HG02885 (cell line): Measurements from ENCODE around the gene TTL.
"Not testable (repeated sequence)": the region's sequence is repeated elsewhere in the genome, so short reads cannot be mapped to it uniquely, and the experiment has no call there.

Experiments used
- ATAC-seq: cut with Tn5 transposase; IDR thresholded peaks from one replicate; pipeline ENCODE4 v1.9.1; 2021; ENCODE audit warnings: mild to moderate bottlenecking; ENCODE audit not compliant: unreplicated experiment, poor library complexity

Gene TTL

GRCh38 chr2:112516801-112517200 is 34.8 kb downstream of the TTL start:
- no peak for ATAC-seq

DNA sequence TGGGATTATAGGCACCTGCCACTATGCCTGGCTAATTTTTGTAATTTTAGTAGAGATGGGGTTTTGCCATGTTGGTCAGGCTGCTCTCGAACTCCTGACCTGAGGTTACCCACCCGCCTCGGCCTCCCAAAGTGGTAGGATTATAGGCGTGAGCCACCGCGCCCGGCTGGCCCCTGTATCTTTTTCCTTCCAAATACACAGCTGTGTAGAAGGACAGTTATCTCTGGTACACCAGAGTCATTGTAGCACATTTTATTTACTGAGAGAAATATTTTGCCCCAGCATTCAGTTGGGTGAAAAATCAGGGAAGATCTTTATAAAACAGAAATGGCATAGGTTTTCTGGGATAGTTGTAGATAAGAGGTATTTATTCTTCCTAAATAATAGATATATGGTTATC is 36.9 kb downstream of the TTL start:
- ATAC-seq = no peak

DNA sequence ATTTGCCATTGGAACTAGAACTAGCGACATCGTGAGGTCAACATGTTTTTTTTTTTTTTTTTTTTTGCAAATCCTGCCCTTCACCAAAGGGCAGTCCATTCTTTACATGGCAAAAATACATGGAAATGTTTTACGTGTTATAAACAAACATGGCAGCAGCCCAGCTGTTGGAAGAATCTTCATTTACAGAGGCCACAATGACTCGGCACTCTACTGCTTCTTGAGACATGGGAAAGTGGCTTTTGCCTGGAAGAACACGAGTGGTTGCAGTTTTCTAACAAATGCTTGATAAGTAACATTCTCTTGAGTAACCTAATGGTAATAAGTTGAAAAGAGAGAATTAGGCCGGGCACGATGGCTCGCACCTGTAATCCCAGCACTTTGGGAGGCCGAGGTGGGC is 37.5 kb downstream of the TTL start:
- no peak for ATAC-seq

DNA sequence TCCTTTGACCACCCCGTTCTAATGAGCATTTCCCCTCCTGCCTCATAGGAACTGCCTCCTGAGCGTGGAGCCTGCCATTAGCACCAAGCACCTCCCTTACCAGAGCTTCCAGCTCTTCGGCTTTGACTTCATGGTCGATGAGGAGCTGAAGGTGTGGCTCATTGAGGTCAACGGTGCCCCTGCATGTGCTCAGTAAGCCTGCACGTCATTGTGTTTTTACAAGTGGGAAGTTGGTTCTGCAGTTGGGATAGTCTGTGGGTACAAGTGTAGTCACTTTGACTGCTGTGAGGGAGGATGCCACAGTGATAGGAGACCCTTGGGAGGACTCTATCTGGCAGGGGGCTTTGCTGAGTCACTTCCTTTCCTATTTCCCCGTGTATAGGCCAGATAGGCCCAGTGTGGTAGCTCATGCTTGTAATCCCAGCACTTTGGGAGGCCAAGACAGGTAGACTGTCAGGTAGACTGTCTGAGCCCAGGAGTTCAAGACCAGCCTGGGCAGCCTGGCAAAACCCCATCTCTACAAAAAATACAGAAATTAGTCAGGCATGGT is 38.4 kb downstream of the TTL start:
- no peak for ATAC-seq

DNA sequence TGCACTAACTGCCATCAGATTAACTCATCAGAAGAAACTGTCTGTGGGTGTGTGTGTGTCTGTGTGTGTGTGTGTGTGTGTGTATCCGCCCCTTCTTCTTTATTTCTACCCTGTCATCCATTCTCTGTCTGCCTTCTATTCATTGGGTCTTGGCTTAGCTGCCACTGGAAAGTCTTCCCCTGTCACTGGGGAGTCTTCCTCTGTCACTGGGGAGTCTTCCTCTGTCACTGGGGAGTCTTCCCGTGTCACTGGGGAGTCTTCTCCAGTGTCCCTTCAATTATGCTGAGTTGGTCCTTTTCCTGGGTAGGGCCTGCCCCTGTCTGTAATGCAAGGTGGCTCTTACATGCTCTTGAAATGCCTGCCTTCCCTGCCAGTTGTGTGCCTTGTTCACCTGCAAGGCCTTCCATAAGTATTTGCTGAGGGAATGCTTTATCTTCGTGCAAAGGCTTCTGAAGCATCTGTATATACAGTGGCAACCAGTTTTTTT is 41.4 kb downstream of the TTL start:
- no peak for ATAC-seq

DNA sequence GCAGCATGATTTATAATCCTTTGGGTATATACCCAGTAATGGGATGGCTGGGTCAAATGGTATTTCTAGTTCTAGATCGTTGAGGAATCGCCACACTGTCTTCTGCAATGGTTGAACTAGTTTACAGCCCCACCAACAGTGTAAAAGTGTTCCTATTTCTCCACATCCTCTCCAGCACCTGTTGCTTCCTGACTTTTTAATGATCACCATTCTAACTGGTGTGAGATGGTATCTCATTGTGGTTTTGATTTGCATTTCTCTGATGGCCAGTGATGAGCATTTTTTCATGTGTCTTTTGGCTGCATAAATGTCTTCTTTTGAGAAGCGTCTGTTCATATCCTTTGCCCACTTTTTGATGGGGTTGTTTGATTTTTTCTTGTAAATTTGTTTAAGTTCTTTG is 42.3 kb downstream of the TTL start:
- ATAC-seq = not testable (repeated sequence)

DNA sequence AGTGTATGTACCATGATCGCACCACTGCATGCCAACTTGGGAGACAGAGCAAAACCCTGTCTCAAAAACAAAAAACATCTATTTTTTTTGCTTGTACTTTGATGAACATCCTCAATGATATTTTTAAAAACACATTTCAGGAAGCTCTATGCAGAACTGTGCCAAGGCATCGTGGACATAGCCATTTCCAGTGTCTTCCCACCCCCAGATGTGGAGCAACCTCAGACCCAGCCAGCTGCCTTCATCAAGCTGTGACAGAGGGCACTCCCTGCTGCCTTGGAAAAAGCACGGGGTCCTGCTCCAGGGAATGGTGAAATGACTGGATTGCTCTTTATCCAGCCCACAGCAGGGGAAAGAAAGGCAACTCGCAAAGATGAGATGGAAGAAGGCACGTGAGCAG is 46.6 kb downstream of the TTL start:
- ATAC-seq = no peak

GRCh38 chr2:112529757-112530156 is 47.8 kb downstream of the TTL start:
- ATAC-seq = no peak

GRCh38 chr2:112530728-112531127 is 48.8 kb downstream of the TTL start:
- ATAC-seq = no peak

GRCh38 chr2:112534826-112535225 is 52.9 kb downstream of the TTL start:
- ATAC-seq = no peak

DNA sequence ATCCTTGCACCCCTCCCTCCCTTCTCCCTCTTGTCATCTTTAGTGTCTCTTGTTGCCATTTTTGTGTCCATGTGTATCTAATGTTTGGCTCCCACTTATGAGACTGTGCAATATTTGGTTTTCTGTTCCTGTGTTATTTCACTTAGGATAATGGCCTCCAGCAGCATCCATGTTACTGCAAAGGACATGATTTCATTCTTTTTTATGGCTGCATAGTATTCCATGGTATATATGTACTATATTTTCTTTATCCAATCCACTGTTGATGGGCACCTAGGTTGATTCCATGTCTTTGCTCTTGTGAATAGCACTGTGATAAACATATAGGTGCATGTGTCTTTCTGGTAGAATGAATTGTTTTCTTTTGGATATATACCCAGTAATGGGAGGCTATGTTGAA is 54.7 kb downstream of the TTL start:
- ATAC-seq = not testable (repeated sequence)

DNA sequence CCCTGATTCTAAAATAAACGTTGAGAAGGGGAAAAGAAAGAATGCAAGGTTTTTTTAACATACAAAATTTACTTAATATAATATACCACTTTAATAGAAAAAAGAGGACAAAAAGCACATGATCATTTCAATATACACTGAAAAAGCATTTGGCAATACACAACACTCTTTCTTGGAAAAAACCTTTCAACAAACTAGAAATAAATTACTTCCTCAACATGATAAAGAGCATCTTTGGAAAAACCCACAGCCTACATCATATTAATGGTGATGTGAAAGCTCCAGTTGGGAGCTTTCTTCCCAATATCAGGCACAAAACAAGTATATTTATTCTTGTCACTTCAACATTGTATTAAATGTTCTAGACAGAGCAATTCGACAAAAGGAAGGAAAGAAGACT is 57.4 kb downstream of the TTL start:
- no peak for ATAC-seq

GRCh38 chr2:112540906-112541305 is 59.0 kb downstream of the TTL start:
- no peak for ATAC-seq

DNA sequence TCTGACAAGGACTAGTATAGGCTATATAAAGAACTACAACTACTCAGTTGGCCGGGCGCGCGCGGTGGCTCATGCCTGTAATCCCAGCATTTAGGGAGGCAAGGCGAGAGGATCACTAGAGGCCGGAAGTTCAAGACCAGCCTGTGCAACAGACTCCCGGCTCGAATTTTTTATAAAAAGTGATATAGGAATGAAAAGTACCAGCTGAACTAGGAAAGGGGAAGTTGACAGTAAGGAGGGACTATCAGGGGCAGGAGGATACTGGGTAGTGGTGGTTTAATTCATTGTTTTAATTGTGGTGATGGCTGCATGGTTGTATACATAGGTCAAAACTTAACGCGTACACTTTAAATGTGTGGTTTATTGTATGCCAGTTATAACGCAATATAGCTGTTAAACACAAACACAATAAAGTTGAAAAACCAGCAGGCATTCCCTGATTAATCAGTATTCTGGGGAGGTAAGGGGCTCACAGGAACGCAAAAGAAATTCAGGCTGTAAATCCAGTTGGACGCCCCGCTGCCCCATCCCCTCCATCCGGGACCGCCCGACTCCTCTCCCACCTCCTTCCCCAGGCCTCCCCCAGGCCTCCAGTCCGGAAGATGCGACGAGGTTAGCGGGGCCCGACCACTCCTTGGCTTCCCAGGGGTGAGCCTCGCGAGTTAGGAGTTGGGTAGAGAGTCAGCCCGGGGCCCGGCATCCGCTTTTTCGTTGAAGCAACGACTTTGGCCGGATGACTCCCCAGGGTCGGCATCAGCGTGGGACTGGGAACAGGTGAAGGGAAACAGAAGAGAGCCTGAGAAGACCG is 59.6 kb downstream of the TTL start:
- ATAC-seq = peak; percentile 65

- peak; percentile 81 for ATAC-seq
These were observed 60.4 kb downstream of the TTL start, which contains the start of gene POLR1B for GRCh38 chr2:112542123-112542983. Gene POLR1B (plus strand): TSS chr2:112542465. CDS start chr2:112542495, 30 bp downstream.

GRCh38 chr2:112542984-112543661 is 61.2 kb downstream of the TTL start:
- no peak for ATAC-seq

GRCh38 chr2:112547333-112547732 is 65.4 kb downstream of the TTL start:
- no peak for ATAC-seq

- no peak for ATAC-seq
These were observed 67.0 kb downstream of the TTL start for GRCh38 chr2:112548980-112549379.

DNA sequence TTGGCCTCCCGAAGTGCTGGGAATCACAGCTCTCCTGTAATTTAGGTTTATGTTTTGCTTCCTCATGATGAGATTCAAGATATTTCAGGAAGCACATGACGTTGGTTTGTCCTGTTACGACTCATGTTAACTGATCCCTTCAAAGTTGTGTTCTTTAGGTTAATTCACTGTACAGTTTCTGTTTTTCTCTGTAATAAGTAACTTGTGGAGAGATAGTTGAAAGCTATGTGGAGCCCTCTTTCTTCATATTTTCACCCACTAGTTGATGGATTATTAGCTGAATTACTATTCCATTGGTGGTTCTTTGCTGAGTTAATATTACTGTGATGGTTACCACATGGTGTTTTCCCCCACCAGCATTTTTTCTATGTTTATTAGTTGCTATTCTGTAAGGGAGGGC is 84.1 kb downstream of the TTL start:
- no peak for ATAC-seq

- ATAC-seq = not testable (repeated sequence)
These were observed 84.6 kb downstream of the TTL start for GRCh38 chr2:112566508-112566907.
